ENCODE data around the gene SLC41A1.

Gene SLC41A1

GRCh38 chr1:205748403-205749233 lies 64.4 kb downstream of the SLC41A1 start:
- H3K27ac Mint-ChIP-seq, result peak overlapping the region; percentile 100
- H3K27me3 Mint-ChIP-seq, result no peaks in the 10 kb centered on the region
- peak overlapping the region; percentile 94 for H3K4me3 Mint-ChIP-seq
- intact Hi-C loops (cut with micrococcal nuclease), result loop anchor here (2.0 kb wide), 1 partner anchor 26 kb away; the partner anchor contains the start of gene RAB29
- no peaks in the 10 kb centered on the region for H3K9me3 Mint-ChIP-seq
- peaks cover 32% of the 10 kb centered on the region for H3K36me3 Mint-ChIP-seq (ENCODE audit: low read depth)
- H3K4me1 Mint-ChIP-seq (ENCODE audit: low read depth), result peaks cover 18% of the 10 kb centered on the region

GRCh38 chr1:205746757-205747412 lies 66.1 kb downstream of the SLC41A1 start:
- Mint-ChIP-seq H3K27ac (no peak overlapping the region), H3K27me3 (no peaks in the 10 kb centered on the region), H3K9me3 (no peaks in the 10 kb centered on the region), H3K4me3 (no peak overlapping the region), H3K36me3 (ENCODE audit: low read depth) (peaks cover 32% of the 10 kb centered on the region), H3K4me1 (ENCODE audit: low read depth) (peaks cover 18% of the 10 kb centered on the region)
- intact Hi-C loops (cut with micrococcal nuclease), result no loop called here

GRCh38 chr1:205744403-205744802 lies 68.6 kb downstream of the SLC41A1 start:
- intact Hi-C loops (cut with micrococcal nuclease), result no loop called here
- Mint-ChIP-seq H3K9me3 (no peaks in the 10 kb centered on the region), H3K36me3 (ENCODE audit: low read depth) (peaks cover 23% of the 10 kb centered on the region), H3K27me3 (no peaks in the 10 kb centered on the region), H3K4me3 (no peak overlapping the region), H3K27ac (no peak overlapping the region), H3K4me1 (ENCODE audit: low read depth) (peaks cover 23% of the 10 kb centered on the region)

GRCh38 chr1:205743977-205744376 lies 69.0 kb downstream of the SLC41A1 start:
- H3K4me3 Mint-ChIP-seq, result no peak overlapping the region
- intact Hi-C loops (cut with micrococcal nuclease), result no loop called here

GRCh38 chr1:205741681-205742080 lies 71.3 kb downstream of the SLC41A1 start:
- H3K4me3 Mint-ChIP-seq, result no peak overlapping the region
- H3K9me3 Mint-ChIP-seq, result no peaks in the 10 kb centered on the region
- intact Hi-C loops (cut with micrococcal nuclease), result no loop called here
- H3K27me3 Mint-ChIP-seq, result no peaks in the 10 kb centered on the region
- no peak overlapping the region for H3K27ac Mint-ChIP-seq
- peaks cover 24% of the 10 kb centered on the region for H3K4me1 Mint-ChIP-seq (ENCODE audit: low read depth)
- H3K36me3 Mint-ChIP-seq (ENCODE audit: low read depth), result peaks cover 11% of the 10 kb centered on the region

More at GRCh38 chr1:205743977-205744376, 69.0 kb downstream of the SLC41A1 start:
- Mint-ChIP-seq H3K9me3 (no peaks in the 10 kb centered on the region), H3K27me3 (no peaks in the 10 kb centered on the region), H3K27ac (no peak overlapping the region), H3K36me3 (ENCODE audit: low read depth) (peaks cover 20% of the 10 kb centered on the region), H3K4me1 (ENCODE audit: low read depth) (peaks cover 23% of the 10 kb centered on the region)

GRCh38 chr1:205739348-205740160 lies 73.4 kb downstream of the SLC41A1 start:
- intact Hi-C loops (cut with micrococcal nuclease), result no loop called here
- Mint-ChIP-seq H3K4me3 (no peak overlapping the region), H3K4me1 (ENCODE audit: low read depth) (peaks cover 17% of the 10 kb centered on the region), H3K27ac (no peak overlapping the region), H3K36me3 (ENCODE audit: low read depth) (peaks cover 14% of the 10 kb centered on the region), H3K27me3 (no peaks in the 10 kb centered on the region), H3K9me3 (no peaks in the 10 kb centered on the region)
